Astrocyte (in vitro differentiated cells and primary cell): Measurements from ENCODE around the gene TULP3.

Experiments
- EZH2 ChIP-seq: IDR thresholded peaks from 2 replicates; pipeline ENCODE4 v1.6.1; 2012; ENCODE audit warnings: mild to moderate bottlenecking, low read length, inconsistent platforms; ENCODE audit not compliant: insufficient read depth
- TF ChIP-seq, protein P1 (sequence below): IDR thresholded peaks from 2 replicates; pipeline ENCODE4 v1.5.1; 2011; ENCODE audit warnings: low read depth, mild to moderate bottlenecking, inconsistent platforms, low read length, moderate library complexity; ENCODE audit not compliant: insufficient read depth

DNA sequence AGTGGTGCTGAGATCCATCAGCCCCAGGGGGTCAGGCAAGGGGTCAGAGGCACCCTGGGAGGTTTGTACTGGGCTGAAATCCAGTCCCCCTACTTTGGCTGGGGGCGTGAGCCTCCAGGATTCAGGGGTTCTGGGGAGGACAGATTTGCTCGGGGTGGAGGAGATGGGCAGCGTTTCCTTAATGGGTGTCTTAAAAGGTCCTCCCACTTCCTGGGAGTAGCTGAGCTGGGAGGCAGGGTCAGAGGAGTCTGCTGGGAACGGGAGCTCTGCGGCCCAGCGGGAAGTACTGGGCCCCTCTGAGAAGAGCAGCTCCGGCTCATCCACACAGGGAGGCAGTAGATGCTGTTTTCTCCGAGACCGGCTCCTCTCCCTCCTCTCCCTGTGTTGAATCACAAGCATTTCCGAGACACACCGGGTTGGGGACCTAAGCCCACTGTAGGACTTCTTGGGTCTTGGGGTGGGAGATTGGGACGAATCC is 31.7 kb upstream of the TULP3 start:
- TF ChIP-seq, protein P1, sequence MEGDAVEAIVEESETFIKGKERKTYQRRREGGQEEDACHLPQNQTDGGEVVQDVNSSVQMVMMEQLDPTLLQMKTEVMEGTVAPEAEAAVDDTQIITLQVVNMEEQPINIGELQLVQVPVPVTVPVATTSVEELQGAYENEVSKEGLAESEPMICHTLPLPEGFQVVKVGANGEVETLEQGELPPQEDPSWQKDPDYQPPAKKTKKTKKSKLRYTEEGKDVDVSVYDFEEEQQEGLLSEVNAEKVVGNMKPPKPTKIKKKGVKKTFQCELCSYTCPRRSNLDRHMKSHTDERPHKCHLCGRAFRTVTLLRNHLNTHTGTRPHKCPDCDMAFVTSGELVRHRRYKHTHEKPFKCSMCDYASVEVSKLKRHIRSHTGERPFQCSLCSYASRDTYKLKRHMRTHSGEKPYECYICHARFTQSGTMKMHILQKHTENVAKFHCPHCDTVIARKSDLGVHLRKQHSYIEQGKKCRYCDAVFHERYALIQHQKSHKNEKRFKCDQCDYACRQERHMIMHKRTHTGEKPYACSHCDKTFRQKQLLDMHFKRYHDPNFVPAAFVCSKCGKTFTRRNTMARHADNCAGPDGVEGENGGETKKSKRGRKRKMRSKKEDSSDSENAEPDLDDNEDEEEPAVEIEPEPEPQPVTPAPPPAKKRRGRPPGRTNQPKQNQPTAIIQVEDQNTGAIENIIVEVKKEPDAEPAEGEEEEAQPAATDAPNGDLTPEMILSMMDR: no peak
- no peak for TF ChIP-seq EZH2
